CD4-positive, alpha-beta T cell treated with Interleukin-15 for 1 hour (primary cell): Measurements from ENCODE around the gene EFCAB8.
"Not testable (repeated sequence)": the region's sequence is repeated elsewhere in the genome, so short reads cannot be mapped to it uniquely, and the experiment has no call there.

ENCODE experiments used
- DNase-seq: peaks from one replicate; pipeline ENCODE4 v3.0.0-alpha.2; 2020

The EFCAB8 gene

DNA sequence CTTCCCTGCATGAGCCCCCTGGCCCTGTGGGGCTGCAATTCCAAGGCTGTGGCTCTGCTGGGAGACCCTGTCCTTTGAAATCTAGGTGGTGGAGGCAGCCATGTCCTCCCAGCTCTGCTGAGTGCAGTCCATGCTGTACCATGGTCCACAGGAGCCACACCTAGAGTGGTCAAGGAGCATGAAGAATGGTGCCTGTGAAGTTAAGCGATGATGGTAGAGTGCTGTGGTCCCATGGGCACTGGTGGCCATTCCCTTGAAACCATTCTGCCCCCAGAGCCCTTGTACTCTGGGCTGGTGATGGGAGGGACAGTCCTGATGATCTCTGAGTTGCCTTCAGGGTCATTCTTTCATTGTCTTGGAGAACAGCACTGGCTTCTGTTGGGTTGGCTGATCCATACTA lies 55.3 kb downstream of the EFCAB8 start:
- no peak for DNase-seq

DNA sequence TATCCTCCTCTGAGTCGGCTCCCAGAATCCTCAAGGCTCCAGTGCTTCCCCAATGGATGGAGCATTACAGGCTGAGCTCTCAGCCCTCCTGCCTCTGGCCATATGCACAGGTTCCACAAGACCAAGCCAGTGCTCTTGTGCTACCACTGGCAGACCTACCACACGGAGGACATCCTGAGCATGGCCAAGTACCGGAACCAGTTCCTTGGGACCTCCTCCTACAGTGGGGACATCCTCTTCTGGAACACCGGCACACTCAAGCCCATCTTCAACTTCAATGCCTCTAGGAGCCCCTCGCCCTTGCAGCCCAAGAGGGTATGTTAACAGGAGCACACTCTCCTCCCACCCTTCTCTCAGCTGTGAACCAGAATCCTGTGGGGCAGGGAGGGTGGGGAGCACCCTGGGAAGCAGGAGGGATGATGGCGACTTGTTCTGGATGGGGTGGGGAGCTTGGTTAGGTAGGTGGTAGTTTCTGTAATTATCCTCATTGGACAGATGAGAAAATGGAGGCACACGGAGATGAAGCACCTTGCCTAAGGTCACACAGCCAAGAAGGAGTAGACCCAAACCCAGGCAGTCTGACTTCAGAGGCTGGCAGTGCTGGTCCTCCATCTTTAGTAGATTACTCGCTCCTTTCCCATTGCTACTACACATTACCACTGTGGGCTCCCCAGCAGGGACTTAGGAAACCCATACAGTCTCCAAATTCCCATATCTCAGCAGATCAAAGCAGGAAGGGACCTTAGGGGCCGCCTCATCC lies 58.6 kb downstream of the EFCAB8 start:
- no peak for DNase-seq

DNA sequence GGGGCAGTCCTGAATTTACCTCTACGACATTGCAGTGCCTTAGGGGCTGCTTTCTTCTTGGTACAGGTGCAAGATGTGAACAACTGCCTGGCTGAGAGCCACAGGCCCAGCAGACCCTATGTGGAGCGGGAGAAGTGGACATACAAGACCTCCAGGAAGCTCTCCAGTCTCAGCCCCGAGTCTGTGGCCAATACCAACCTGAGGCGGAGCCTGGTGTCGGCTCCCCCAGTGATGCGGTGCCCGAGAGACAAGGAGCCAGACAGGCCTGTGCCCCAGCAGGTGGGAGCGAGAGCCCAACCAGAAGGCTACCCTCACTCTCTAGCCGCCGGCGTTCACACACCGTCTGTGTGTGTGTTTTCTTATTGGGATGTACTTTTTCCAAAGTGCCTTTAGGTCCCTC lies 59.6 kb downstream of the EFCAB8 start:
- DNase-seq = no peak

DNA sequence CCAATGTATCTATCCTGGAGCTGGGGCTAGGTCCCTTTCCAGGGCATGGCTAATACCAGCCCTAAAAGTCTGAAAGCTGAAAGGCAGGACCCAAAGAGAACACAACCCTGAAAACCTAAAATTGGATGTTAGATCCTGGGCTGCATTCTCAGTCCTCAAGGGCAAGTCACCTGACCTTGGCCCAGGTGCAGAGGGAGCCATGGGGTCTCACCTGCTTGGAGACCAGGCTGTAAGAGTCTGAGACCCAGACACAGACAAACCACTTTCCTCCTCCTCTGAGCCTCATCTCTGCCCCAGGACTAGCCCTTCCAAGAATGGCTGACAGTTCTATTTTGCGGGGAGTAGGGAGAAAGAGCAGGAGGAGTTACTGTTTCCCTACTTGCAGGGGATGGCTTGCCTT lies 60.0 kb downstream of the EFCAB8 start:
- DNase-seq = no peak

DNA sequence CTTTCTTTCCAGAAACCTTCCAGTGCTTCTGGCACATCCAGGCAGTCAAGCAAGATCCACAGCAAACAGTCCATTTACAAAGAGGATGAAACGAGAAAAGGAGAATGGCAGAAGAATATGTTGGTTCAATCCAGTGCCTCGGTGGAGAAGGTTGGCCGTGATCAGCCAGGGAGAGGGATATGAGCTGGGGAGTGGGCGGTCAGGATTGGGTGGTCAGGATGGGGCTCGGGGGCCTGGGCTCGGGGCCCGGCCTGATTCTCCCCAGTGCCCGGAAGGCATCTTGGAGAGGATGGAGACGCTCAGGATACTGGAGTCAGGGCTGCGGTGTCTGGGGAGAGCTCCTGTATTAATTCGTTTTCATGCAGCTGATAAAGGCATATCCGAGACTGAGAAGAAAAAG lies 61.3 kb downstream of the EFCAB8 start:
- DNase-seq = no peak

DNA sequence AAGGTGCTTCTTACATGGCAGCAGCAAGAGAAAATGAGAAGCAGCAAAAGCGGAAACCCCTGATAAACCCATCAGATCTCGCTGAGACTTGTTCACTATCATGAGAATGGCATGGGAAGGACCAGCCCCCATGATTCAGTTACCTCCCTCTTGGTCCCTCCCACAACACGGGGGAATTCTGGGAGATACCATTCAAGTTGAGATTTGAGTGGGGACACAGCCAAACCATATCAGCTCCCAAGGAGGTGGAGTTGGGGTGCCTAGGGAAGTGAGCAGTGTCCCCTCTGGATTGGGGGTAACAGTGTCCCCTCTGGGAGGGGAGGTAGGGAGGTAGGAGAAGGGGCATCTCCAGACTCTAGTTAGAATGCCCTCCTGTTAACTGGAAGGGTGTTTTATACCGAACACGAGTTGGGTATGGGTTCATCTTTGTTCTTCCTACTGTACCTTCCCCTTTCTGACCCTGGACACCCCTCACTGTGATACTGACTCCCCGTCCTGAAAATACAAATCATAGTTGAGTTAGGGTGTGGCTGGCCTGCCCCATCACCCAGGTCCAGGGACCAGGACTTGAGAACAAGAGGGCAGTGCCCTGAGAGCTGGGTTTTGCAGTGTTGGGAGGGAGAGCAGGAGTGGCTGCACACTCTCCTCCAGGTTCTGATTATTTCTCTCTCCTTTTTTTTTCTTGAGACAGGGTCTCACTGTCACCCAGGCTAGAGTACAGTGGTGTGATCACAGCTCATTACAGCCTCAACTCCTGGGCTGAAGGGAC lies 62.0 kb downstream of the EFCAB8 start:
- no peak for DNase-seq

DNA sequence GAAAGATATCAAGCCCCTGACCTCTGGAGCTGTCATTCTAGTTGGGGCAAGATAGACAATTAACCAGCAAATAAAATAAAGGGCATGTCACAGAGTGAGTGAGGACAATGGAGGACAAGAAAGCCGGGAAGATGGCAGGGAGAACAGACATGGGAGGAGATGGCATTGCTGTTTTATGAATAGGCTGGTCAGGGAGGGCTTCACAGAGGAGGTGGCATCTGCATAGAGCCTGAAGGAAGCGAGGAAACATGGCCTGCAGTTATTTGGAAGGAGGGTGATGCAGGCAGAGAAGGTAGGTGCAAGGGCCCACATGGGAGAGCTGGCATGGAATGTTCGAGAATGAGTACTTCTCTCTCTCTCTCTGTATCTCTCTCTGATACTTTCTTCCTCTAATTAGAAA lies 63.7 kb downstream of the EFCAB8 start:
- no peak for DNase-seq

DNA sequence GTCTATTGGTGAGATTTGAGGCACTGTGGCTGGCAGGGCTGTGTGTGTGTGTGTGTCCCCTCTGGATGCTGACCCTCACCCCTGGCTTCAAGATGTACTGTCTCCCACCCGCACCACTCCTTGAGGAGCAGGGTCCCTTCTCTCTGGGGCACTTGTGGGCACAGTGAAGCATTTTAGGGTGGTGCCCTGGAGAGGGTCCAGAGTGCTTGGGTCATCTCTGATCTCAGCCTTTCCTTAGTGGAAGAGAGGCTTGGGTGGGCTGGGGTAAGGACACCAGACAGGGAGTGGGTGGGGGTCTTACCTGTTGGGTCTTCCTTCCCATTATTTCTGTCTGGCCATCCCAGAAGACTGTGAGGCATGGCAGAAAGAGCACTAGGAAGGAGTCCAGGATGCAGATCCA lies 66.1 kb downstream of the EFCAB8 start:
- DNase-seq = no peak

DNA sequence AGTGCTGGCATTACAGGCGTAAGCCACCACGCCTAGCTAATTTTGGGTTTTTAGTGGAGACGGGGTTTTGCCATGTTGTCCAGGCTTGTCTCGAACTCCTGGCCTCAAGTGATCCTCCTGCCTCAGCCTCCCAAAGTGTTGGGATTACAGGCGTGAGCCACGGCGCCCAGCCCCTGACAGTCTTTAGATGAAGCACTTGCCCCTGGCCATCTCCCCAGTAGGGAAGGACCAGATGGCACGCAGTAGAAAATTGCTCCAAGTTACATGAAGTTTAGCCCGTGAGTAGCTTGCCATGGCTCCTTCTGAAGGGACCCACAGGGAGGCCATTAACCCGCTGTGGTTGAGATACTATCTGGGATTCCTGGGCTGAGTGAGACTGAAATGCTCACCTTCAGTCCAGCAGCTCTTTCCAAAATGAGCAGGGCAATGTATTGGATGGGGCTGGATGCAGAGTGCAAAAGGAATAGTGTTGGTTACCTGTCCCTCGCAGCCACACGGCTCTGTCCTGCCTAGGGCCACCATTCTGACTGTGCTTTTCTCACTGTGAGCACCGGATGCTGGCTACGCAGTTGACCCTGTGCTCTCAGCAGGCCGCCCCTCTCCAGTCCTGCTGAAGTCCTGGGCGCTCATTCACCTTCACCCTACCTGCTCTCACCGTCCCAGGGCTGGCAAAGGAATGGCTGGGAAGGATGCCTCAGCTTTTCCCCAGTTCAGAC lies 66.9 kb downstream of the EFCAB8 start:
- DNase-seq = no peak

DNA sequence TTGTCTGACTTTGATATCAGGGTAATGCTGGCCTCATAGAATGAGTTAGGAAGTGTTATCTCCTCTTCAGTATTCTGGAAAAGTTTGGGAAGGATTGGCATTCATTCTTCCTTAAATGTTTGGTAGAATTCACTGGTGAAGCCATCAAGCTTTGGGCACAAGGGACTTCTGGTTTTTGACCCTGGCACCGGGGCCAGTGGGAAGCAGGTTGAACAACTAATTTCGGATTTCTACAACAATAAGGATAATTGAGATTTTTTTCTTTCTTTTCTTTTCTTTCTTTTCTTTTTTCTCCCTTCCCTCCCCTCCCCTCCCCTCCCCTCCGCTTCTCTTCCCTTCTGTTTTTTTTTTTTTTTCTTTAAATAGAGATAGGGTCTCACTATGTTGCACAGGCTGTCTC lies 70.4 kb downstream of the EFCAB8 start:
- no peak for DNase-seq

DNA sequence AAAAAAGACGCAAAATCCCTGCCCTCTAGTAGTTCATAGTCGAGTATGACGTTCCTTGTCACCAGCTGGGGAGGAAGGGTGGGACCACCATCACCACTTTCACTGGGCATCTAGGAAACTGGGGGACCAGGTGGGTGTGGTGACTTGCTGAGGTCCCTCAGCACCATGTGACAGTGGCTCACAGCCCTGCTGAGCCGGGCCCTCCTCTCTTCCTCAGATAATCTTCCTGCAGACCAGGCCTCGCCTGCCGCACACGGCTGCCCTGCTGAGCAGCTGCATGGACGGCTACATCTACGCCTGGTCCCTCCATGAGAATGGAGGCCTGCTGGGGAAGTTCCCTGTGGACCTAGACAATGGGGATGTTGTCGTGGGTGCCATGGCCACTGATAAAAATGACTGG lies 71.5 kb downstream of the EFCAB8 start:
- no peak for DNase-seq

DNA sequence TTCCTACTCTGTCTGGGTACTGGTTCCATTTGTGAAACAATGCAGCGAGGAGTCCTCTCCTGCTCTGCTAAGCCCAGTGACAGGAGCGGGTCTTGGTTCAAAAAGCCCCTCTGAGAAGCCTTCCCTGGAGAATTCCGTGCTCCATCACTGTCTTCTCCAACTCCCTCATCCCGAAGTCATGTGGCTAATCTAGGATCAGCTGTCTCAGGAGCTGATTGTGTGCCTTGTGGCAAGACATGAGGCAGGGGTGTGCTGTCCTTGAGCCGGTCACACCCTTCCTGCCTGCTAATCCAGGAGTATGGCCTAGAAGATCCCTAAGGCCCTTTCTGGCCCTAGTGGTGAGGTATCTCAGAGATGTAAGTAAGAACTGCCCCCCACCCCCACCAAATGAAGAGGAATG lies 72.0 kb downstream of the EFCAB8 start:
- no peak for DNase-seq

DNA sequence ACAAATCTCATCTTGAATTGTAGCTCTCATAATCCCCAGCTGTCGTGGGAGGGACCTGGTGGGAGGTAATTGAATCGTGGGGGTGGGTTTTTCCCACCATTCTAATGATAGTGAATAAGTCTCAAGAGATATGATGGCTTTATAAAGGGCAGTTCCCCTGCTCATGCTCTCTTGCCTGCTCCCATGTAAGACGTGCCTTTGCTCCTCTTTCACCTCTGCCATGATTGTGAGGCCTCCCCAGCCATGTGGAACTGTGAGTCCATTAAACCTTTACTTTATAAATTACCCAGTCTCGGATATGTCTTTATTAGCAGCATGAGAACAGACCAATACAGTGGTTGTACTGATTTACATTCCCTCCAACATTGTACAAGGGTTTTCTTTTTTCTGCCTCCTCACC lies 75.9 kb downstream of the EFCAB8 start:
- no peak for DNase-seq

DNA sequence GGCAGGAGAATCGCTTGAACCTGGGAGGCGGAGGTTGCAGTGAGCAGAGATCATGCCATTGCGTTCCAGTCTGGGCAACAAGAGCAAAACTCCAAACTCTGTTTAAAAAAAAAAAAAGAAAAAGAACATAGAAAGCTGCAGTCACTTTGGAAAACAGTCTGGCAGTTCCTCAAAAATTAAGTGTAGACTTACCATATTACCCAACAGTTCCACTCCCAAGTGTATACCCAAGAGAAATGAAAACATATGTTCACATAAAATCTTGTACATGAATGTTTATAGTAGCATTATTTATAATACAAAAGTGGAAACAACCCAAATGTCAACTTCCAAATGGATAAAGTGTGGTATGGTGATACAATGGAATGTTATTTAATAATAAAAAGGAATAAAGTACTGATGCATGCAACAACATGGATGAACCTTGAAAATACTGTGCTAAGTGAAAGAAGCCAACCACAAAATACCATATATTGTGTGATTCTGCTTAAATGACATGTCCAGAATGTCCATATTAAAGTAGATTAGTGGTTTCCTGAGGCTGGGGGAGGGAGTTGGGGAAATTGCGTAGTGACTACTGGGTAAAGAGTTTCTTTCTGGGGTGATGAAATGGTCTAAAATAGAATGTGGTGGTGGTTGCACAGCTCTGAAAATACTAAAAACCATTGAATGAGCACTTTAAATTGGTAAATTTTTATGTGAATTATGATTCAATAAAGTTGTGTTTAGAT lies 82.6 kb downstream of the EFCAB8 start:
- DNase-seq = no peak

DNA sequence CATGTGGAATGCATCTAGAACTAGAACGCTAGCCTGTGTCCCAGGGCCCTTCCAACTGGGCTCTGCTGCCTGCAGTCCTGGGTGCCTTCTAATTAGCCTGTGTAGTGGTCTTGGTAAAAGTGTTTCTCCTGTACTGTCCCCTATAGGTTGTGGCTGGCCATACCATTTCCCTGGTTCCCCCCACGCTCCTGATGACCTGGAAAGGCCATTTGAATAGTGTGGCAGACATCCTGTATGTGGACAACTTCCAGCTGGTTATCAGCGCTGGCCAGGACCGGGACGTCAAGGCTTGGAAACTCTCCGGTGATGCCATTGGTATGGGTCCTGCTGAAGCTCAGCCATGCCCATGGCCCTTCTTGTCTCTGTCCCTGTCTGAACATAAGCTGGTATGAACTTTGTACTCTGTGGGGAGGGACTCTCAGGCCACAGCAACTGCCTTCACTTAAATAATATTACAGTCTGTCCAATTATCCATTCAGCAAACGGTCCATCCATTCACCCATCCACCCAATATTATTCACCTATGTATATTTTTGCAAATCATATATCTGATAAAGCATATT lies 84.8 kb downstream of the EFCAB8 start:
- no peak for DNase-seq

DNA sequence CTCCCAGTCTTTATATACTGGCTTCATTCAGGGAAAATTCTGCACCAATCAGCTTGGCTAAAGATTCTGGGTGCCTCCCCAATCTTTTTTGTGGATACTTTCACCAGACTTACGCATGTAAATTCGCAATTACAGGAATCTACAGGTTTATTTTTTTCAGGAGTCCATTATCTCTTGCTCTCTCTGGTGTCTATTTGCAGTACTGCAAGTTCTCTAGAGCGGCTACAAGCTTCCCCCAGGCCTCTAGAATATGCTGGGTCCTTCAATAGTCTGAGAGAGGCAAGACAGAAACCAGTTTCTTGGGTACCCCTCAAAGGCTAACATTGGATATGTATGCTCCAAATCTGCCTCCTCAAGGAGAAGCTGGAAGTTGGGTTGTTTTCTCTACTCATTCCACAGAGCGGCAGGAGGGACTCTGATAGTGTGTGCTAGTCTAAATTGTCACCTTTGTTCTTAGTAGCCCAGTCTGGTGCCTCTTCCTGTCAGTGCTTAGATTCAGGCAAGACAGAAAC lies 87.0 kb downstream of the EFCAB8 start:
- DNase-seq = no peak

DNA sequence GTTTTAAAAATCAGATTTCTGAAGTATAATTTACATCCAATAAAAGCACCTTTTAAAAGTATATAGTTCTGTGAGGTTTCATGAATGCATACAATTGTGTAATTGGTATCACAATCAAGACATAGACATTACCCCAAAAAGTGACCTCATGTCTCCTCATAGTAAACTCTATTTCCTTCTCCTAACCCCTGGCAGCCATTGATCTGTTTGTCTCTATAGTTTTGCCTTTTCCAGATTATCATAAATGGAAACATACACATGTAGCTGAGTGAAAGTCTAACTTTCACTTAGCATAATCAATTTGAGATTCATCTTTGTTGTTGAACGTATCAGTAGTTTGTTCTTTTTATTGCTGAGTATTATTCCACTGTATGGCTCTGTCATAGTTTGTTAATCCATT lies 87.9 kb downstream of the EFCAB8 start:
- no peak for DNase-seq

DNA sequence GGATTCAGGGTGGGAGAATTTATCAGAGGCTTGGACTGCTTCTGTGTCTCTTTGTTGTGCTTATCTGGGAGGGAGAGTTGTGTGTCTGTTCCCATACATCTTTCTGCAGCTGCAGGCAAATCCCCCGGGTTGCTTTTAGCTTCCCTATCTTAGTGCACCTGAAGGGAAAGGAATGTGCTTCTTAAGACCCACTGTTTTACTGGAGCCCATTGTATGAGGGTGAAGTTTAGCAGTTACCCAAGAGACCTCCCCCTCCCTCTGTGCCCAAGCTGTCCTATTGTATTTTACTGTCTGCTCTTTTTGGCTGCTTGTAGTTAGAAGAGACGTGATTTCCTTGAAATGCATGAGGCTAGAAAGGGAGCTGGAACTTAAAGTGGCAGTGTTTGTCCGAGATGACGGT lies 91.8 kb downstream of the EFCAB8 start:
- DNase-seq = not testable (repeated sequence)

DNA sequence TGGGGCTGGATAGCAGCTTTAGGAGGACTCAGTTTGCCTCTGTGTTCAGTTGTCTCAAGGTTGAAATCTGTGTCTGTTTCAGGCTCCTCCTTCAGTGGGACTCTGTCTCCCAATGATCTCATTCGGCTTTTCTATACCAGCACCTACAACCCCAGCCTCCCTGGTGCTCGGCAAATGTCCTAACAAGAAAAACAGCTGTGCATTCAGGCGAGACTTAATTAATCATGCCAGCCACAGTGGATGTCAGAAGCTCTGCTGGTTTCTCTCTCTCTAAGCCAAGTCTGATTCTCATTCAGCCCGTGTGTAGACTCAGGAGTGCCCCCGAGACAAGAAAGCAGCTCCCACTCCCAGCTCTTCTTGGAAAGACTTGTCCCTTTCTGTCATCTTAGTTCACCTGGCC lies 98.7 kb downstream of the EFCAB8 start:
- no peak for DNase-seq

DNA sequence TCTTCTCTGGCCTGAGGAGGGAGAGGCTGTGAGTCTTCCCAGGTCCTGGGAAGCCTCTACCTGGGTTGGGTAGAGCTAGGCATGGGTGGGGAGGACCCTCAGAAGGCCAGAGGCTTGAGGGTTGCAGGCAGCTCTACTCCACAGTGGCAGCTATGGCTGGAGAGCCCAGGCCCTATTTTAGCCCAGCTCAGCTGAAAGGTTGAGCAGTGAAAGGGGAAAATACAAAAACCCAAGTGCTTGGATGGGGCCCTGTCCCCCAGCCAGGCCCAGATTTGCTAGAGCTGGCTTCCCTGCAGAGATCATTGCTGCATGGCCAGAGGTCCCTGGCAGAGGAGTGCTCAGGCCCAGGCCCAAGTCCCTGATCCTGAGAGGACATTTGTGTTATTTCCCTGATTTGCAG lies 99.9 kb downstream of the EFCAB8 start:
- DNase-seq = no peak

DNA sequence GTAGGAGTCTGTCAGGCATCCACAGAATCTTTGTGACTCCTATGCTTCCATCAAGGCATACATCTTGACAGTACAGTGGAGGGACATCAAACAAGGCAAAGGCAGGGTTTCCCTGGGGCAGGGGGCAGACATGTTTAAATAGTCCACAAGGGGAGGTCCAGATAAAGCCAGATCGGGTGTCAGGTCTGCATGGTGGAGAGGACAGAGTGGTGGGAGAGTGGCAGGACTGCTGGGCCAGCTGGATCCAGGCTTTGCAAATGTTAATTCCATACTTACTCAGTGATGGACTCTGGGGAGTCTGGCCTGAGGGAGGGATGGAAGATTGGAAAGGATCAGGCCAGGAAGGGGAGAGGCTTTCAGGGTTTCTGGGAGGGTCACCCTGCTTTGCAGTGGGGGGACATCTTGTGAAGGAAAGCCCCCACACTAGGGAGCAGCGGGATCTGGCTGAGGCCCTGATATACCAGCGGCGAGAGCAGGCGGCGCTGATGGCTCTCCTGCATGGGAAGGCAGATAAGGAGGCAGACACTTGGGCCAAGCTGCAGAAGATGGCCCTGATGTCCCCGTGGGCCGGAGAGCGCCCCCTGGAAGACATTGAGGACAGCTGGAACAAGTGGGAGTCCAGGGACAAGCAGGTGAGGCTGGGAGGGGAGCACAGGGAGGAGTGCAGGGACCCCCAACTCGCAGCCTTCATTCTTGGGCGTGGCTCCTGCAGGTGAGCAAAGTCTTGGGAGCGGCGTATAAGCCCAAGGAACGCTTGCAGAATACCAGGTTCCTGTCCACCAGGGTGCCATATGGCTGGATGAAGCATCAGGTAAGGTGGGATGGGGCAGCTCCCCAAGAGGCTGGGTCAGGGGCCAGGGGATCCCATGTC lies 100.9 kb downstream of the EFCAB8 start:
- no peak for DNase-seq

DNA sequence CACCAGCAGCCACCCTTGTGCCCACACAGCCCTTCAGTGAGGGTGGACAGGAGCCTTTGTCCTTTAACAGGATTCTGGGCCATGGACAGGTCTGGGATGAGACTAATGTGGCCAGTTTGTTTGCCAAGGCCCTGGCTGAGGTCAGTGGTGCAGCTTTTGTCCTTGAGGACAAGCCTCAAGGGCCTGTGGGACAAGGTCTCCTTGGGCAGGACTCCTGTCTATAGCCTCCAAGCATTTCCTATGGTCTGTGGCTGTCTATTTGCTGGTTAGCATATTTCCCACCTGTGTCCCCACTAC lies 101.4 kb downstream of the EFCAB8 start:
- DNase-seq = no peak
